HCT116 (cell line): ENCODE results near the gene TMEM247.

Experiments used
- CBX3 ChIP-seq: IDR thresholded peaks from 2 replicates; pipeline ENCODE4 v1.6.1; 2012; ENCODE audit warnings: low read depth
- CEBPB ChIP-seq: IDR thresholded peaks from 2 replicates; pipeline ENCODE4 v1.6.1; 2012; ENCODE audit warnings: low read depth
- CTCF ChIP-seq, 3 experiments: fragments of 200-600 bp in 1 of 3; sonication (generic) in 1 of 3; IDR thresholded peaks in 2 of 3; conservative IDR thresholded peaks in 1 of 3; 2 replicates each; pipeline ENCODE4 v1.5.1; 2012 to 2017; ENCODE audit warnings: low read depth in 2 of 3, low read length in 2 of 3, antibody characterized with exemption in 1 of 3, borderline replicate concordance in 1 of 3, control low read depth in 1 of 3, mild to moderate bottlenecking in 1 of 3, mixed read lengths in 1 of 3, mixed run types in 1 of 3, moderate library complexity in 1 of 3; ENCODE audit not compliant: insufficient read depth in 1 of 3
- EZH2 ChIP-seq: fragments of 200-600 bp; sonication (generic); IDR thresholded peaks from 2 replicates; pipeline ENCODE4 v1.6.1; 2017; ENCODE audit warnings: antibody characterized with exemption, mixed run types
- EZH2phosphoT487 ChIP-seq: fragments of 200-600 bp; IDR thresholded peaks from 2 replicates; pipeline ENCODE4 v1.6.1; 2018; ENCODE audit warnings: antibody characterized with exemption, borderline replicate concordance
- POLR2A ChIP-seq: IDR thresholded peaks from 2 replicates; pipeline ENCODE4 v1.7.0; 2011; ENCODE audit warnings: borderline replicate concordance; ENCODE audit not compliant: insufficient read depth, insufficient read length; ENCODE audit errors: extremely low read depth
- POLR2AphosphoS5 ChIP-seq: IDR thresholded peaks from 2 replicates; pipeline ENCODE4 v1.6.1; 2011; ENCODE audit warnings: mild to moderate bottlenecking, low read depth, low read length, moderate library complexity
- RAD21 ChIP-seq: IDR thresholded peaks from 2 replicates; pipeline ENCODE4 v1.6.1; 2012; ENCODE audit warnings: low read depth, mild to moderate bottlenecking
- REST ChIP-seq: IDR thresholded peaks from 2 replicates; pipeline ENCODE4 v1.6.1; 2012; ENCODE audit warnings: low read depth
- TCF7L2 ChIP-seq: IDR thresholded peaks from 2 replicates; pipeline ENCODE4 v1.7.0; 2011; ENCODE audit warnings: borderline replicate concordance, inconsistent platforms; ENCODE audit not compliant: insufficient read depth, insufficient read length; ENCODE audit errors: extremely low read depth
- ZFX ChIP-seq: fragments of 450-650 bp; IDR thresholded peaks from 2 replicates; pipeline ENCODE4 v1.6.1; 2017

GRCh38 chr2:46445556-46445955, 33.8 kb upstream of the TMEM247 start:
- TF ChIP-seq CEBPB (no peak), TCF7L2 (no peak), ZFX (no peak), POLR2A (no peak), CTCF (IDR thresholded peaks at IDR 0.05 in 2 of 3, conservative IDR thresholded peaks at IDR 0.05 in 1 of 3; ENCODE audit: borderline replicate concordance in 1 of 3, insufficient read depth in 1 of 3, low read depth in 2 of 3, low read length in 2 of 3) (no peak), POLR2AphosphoS5 (no peak), EZH2 (no peak), CBX3 (no peak), REST (no peak), RAD21 (no peak), EZH2phosphoT487 (no peak)
